GM12865 (cell line): ENCODE data around the gene LHFPL2.

Experiments
- DNase-seq: peaks from one replicate; pipeline ENCODE4 v3.0.0; 2010; ENCODE audit warnings: low read depth
- H3K4me3 ChIP-seq: 2 replicates; pipeline ENCODE4 v1.5.1; 2011; ENCODE audit warnings: mild to moderate bottlenecking, low read depth, low read length, control low read depth
- TF ChIP-seq, protein P1 (sequence below): IDR thresholded peaks from 2 replicates; pipeline ENCODE4 v1.5.1; 2011; ENCODE audit warnings: low read length, control low read depth, low read depth, inconsistent platforms; ENCODE audit not compliant: insufficient read depth; ENCODE audit errors: missing control alignments

Gene LHFPL2

DNA sequence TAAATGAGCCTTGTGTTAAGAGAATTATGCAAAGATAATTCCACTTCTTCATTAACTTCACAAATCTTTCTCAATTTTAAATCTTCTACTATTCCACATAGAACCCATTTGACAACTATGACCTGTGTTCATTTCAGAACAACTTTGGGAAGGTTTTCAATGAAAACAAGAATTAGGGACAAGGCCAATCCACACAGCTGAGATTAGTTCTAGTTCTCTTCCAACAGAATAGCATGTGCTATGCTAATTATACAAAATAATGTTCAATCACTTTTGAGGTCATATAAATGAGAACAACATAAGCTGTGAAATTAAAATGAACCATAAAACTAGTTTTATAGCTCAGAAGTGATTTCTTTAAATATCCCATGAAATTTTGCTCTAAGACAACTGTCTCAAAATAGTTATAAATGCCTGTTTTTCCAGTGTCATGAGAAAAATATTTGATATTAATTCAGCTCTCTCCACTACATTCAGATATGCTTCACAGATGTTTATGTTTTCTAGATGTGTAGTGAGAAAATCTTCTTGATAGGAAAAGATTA lies 7.2 kb upstream of the LHFPL2 start:
- TF ChIP-seq, protein P1, sequence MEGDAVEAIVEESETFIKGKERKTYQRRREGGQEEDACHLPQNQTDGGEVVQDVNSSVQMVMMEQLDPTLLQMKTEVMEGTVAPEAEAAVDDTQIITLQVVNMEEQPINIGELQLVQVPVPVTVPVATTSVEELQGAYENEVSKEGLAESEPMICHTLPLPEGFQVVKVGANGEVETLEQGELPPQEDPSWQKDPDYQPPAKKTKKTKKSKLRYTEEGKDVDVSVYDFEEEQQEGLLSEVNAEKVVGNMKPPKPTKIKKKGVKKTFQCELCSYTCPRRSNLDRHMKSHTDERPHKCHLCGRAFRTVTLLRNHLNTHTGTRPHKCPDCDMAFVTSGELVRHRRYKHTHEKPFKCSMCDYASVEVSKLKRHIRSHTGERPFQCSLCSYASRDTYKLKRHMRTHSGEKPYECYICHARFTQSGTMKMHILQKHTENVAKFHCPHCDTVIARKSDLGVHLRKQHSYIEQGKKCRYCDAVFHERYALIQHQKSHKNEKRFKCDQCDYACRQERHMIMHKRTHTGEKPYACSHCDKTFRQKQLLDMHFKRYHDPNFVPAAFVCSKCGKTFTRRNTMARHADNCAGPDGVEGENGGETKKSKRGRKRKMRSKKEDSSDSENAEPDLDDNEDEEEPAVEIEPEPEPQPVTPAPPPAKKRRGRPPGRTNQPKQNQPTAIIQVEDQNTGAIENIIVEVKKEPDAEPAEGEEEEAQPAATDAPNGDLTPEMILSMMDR, result no peak
- DNase-seq, result no peak

DNA sequence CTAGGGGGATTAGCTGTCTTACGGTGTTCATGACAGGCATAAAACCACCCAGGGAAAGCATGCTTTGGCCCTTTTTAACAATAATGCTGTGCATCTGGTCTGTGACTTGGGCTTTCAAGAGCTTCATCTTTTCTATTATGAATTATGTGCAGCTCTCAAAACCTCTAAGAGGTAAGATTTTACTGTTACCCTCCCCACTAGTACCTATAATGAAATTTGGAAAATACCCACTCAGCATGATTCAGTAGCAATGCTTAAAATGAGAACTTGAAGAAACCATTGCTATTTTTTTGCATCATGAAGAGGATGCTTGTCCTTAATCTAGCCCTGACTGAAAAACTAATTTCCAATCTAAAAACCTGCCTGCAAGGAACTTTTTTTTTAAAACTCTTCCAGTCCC lies 5.8 kb upstream of the LHFPL2 start:
- H3K4me3 ChIP-seq, result no peak overlapping the region
- DNase-seq, result no peak
- TF ChIP-seq, protein P1, result no peak

More for the DNA sequence above, 7.2 kb upstream of the LHFPL2 start:
- H3K4me3 ChIP-seq, result no peak overlapping the region

DNA sequence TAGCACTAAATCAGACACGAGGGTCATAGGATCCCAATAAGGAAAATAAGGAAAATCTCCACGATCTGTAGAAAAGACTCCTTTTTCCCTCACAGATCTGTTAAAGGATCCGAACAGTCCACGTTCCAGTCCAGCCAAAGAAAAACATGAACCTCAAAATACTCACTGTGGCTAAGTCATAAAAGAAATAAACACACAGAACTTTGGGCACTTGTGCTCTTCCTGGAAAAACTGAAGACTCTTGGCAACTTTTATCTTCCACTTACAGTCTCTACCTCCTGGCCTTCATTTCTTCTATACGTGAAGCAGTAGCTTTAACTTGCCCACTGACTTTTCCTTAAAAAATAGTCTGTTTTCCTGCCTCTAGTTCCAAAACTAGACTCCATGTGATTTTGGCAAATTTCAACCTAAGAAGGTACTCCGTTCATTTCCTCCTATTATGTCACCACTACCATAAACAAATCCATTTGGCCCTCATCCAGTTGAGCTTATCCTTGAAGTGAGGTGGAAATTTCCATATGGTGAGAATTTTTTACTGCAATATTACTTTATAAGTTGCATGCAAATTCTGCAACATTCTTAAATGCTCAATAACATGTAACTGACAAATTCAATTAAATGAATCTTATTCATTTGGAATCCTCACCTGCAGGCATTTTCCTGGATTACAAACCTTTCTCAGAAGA lies 5.3 kb upstream of the LHFPL2 start:
- H3K4me3 ChIP-seq, result no peak overlapping the region
- no peak for DNase-seq
- TF ChIP-seq, protein P1, result no peak

DNA sequence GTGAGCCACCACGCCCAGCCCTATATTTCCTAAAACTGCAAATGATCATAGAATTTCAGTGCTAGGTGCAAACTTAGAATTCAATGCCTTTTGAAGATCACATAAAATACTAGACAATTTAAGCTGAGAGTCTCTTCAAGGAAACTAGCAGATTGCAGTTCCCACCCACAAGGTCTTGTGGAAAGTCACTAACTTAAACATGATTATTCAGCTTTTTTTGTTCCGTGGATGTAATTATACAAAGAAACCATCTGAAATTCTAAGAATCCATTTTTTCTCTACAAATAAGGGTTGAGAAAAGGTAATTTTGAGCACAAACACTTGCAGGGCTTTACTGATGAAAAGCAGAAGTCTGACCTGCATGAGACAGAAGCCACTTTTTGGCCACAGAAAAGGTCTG lies 4.5 kb upstream of the LHFPL2 start:
- H3K4me3 ChIP-seq, result no peak overlapping the region
- TF ChIP-seq, protein P1, result no peak
- DNase-seq, result no peak

DNA sequence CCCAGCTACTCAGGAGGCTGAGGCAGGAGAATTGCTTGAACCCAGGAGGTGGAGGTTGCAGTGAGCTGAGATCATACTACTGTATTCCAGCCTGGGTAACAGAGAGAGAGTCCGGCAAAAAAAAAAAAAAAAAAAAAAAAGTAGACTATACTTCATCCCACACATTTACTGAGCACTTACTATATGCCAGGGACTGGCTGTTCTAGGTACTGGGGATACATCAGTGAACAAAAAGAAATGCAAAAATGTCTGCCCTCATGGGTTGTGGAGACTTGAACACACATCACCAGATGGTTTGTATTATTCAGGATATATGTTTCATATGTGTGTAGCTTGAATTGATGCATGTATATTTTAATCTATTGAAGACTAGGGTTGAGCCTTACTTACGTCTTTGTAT lies 2.9 kb upstream of the LHFPL2 start:
- no peak overlapping the region for H3K4me3 ChIP-seq
- TF ChIP-seq, protein P1, result no peak
- no peak for DNase-seq

DNA sequence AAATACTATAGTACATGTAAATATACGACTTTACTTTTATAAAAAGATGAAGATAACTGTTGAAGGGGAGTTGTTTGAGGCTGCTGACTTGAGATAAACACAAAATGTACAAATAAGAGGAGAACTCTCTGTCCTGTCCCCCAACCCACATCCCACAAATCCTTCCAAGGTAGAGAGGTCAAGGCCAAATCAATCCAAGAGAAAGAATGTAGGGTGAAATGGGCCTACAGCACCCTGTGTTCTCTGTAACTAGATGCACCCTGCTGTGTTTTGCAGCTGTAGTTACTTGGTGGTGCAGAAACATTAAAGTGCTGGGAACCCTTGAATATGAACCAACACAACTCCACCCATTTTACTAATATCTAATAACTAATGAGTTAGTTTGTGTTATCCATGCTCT lies 2.0 kb upstream of the LHFPL2 start:
- TF ChIP-seq, protein P1, result no peak
- no peak for DNase-seq
- no peak overlapping the region for H3K4me3 ChIP-seq
